Activated naive CD8-positive, alpha-beta T cell treated with anti-CD3 and anti-CD28 coated beads, Interleukin-2, amount 50 U/mL, for 24 hours (primary cell): ENCODE measurements around the gene ANKRD50.

ENCODE experiments used
- ATAC-seq: fragments of 150-1000 bp; cut with Tn5 transposase; one replicate; pipeline ENCODE4 v1.10.0; 2021
- DNase-seq: peaks from one replicate; pipeline ENCODE4 v3.0.0; 2021
- H3K27ac Mint-ChIP-seq: one replicate; pipeline ENCODE4 v1.8.0; 2021; ENCODE audit warnings: mild to moderate bottlenecking, mixed read lengths
- H3K27me3 Mint-ChIP-seq: one replicate; pipeline ENCODE4 v1.8.0; 2021; ENCODE audit warnings: mixed read lengths
- H3K36me3 Mint-ChIP-seq: one replicate; pipeline ENCODE4 v1.8.0; 2021; ENCODE audit warnings: low read depth, mixed read lengths
- H3K4me1 Mint-ChIP-seq: one replicate; pipeline ENCODE4 v1.8.0; 2021; ENCODE audit warnings: mixed read lengths
- H3K4me3 Mint-ChIP-seq: one replicate; pipeline ENCODE4 v1.8.0; 2021; ENCODE audit warnings: mild to moderate bottlenecking, moderate library complexity, mixed read lengths
- H3K9me3 Mint-ChIP-seq: one replicate; pipeline ENCODE4 v1.8.0; 2021; ENCODE audit warnings: mixed read lengths

Gene ANKRD50

GRCh38 chr4:124686279-124686678, 26.3 kb downstream of the ANKRD50 start:
- no peaks in the 10 kb centered on the region for H3K27me3 Mint-ChIP-seq
- H3K4me1 Mint-ChIP-seq = peaks cover 3% of the 10 kb centered on the region
- H3K4me3 Mint-ChIP-seq = no peak overlapping the region
- ATAC-seq (no peak), DNase-seq (no peak)
- H3K9me3 Mint-ChIP-seq = no peaks in the 10 kb centered on the region
- H3K36me3 Mint-ChIP-seq = no peaks in the 10 kb centered on the region
- no peak overlapping the region for H3K27ac Mint-ChIP-seq

- peaks cover 3% of the 10 kb centered on the region for H3K4me1 Mint-ChIP-seq
- DNase-seq (no peak), ATAC-seq (no peak)
- no peak overlapping the region for H3K27ac Mint-ChIP-seq
- no peaks in the 10 kb centered on the region for H3K36me3 Mint-ChIP-seq
- H3K27me3 Mint-ChIP-seq = no peaks in the 10 kb centered on the region
- no peak overlapping the region for H3K4me3 Mint-ChIP-seq
- no peaks in the 10 kb centered on the region for H3K9me3 Mint-ChIP-seq
These were observed 26.7 kb downstream of the ANKRD50 start for GRCh38 chr4:124685851-124686250.

- Mint-ChIP-seq H3K27me3 (no peaks in the 10 kb centered on the region), H3K4me3 (no peak overlapping the region), H3K36me3 (no peaks in the 10 kb centered on the region), H3K9me3 (no peaks in the 10 kb centered on the region), H3K27ac (no peak overlapping the region), H3K4me1 (peaks cover 3% of the 10 kb centered on the region)
- DNase-seq (no peak), ATAC-seq (no peak)
These were observed 28.2 kb downstream of the ANKRD50 start for GRCh38 chr4:124684301-124684700.

- DNase-seq (no peak), ATAC-seq (no peak)
- H3K27ac Mint-ChIP-seq = no peak overlapping the region
- no peaks in the 10 kb centered on the region for H3K36me3 Mint-ChIP-seq
- H3K9me3 Mint-ChIP-seq = no peaks in the 10 kb centered on the region
- H3K4me1 Mint-ChIP-seq = peaks cover 3% of the 10 kb centered on the region
- no peaks in the 10 kb centered on the region for H3K27me3 Mint-ChIP-seq
- no peak overlapping the region for H3K4me3 Mint-ChIP-seq
These were observed 30.1 kb downstream of the ANKRD50 start for GRCh38 chr4:124682384-124682783.

GRCh38 chr4:124666496-124666895, 46.0 kb downstream of the ANKRD50 start:
- Mint-ChIP-seq H3K27ac (no peak overlapping the region), H3K9me3 (no peaks in the 10 kb centered on the region), H3K4me1 (no peaks in the 10 kb centered on the region), H3K36me3 (no peaks in the 10 kb centered on the region), H3K4me3 (no peak overlapping the region), H3K27me3 (no peaks in the 10 kb centered on the region)
- DNase-seq = no peak
- no peak for ATAC-seq

- Mint-ChIP-seq H3K9me3 (no peaks in the 10 kb centered on the region), H3K27me3 (no peaks in the 10 kb centered on the region), H3K27ac (no peak overlapping the region)
These were observed 53.7 kb downstream of the ANKRD50 start for GRCh38 chr4:124658795-124659194.

GRCh38 chr4:124650614-124651013, 61.9 kb downstream of the ANKRD50 start:
- no peaks in the 10 kb centered on the region for H3K4me1 Mint-ChIP-seq
- H3K9me3 Mint-ChIP-seq = no peaks in the 10 kb centered on the region
- H3K36me3 Mint-ChIP-seq = no peaks in the 10 kb centered on the region
- H3K27me3 Mint-ChIP-seq = no peaks in the 10 kb centered on the region
- no peak overlapping the region for H3K27ac Mint-ChIP-seq
- DNase-seq = no peak
- H3K4me3 Mint-ChIP-seq = no peak overlapping the region
- no peak for ATAC-seq

More at GRCh38 chr4:124658795-124659194, 53.7 kb downstream of the ANKRD50 start:
- Mint-ChIP-seq H3K36me3 (no peaks in the 10 kb centered on the region), H3K4me3 (no peak overlapping the region), H3K4me1 (no peaks in the 10 kb centered on the region)
- DNase-seq (no peak), ATAC-seq (no peak)

GRCh38 chr4:124647599-124647998, 64.9 kb downstream of the ANKRD50 start:
- H3K4me3 Mint-ChIP-seq = no peak overlapping the region
- DNase-seq = no peak
- no peaks in the 10 kb centered on the region for H3K36me3 Mint-ChIP-seq
- no peaks in the 10 kb centered on the region for H3K27me3 Mint-ChIP-seq
- no peak overlapping the region for H3K27ac Mint-ChIP-seq
- H3K9me3 Mint-ChIP-seq = no peaks in the 10 kb centered on the region
- ATAC-seq = no peak
- no peaks in the 10 kb centered on the region for H3K4me1 Mint-ChIP-seq

- Mint-ChIP-seq H3K9me3 (no peaks in the 10 kb centered on the region), H3K27me3 (no peaks in the 10 kb centered on the region), H3K4me3 (no peak overlapping the region), H3K4me1 (no peaks in the 10 kb centered on the region), H3K27ac (no peak overlapping the region), H3K36me3 (no peaks in the 10 kb centered on the region)
- no peak for ATAC-seq
- DNase-seq = no peak
These were observed 67.9 kb downstream of the ANKRD50 start for GRCh38 chr4:124644621-124645020.

GRCh38 chr4:124642846-124643245, 69.7 kb downstream of the ANKRD50 start:
- no peaks in the 10 kb centered on the region for H3K36me3 Mint-ChIP-seq
- H3K27ac Mint-ChIP-seq = no peak overlapping the region
- H3K9me3 Mint-ChIP-seq = no peaks in the 10 kb centered on the region
- no peaks in the 10 kb centered on the region for H3K4me1 Mint-ChIP-seq
- DNase-seq = no peak
- no peaks in the 10 kb centered on the region for H3K27me3 Mint-ChIP-seq
- no peak for ATAC-seq
- no peak overlapping the region for H3K4me3 Mint-ChIP-seq

GRCh38 chr4:124641715-124642381, 70.7 kb downstream of the ANKRD50 start:
- Mint-ChIP-seq H3K36me3 (no peaks in the 10 kb centered on the region), H3K4me1 (no peaks in the 10 kb centered on the region), H3K27me3 (no peaks in the 10 kb centered on the region), H3K4me3 (no peak overlapping the region), H3K27ac (no peak overlapping the region), H3K9me3 (no peaks in the 10 kb centered on the region)
- no peak for ATAC-seq
- no peak for DNase-seq

GRCh38 chr4:124640022-124640730, 72.4 kb downstream of the ANKRD50 start:
- Mint-ChIP-seq H3K36me3 (no peaks in the 10 kb centered on the region), H3K27ac (no peak overlapping the region), H3K4me3 (no peak overlapping the region), H3K27me3 (no peaks in the 10 kb centered on the region), H3K9me3 (no peaks in the 10 kb centered on the region), H3K4me1 (no peaks in the 10 kb centered on the region)
- no peak for DNase-seq
- ATAC-seq = no peak

GRCh38 chr4:124637321-124637720, 75.2 kb downstream of the ANKRD50 start:
- H3K9me3 Mint-ChIP-seq = no peaks in the 10 kb centered on the region
- ATAC-seq = no peak
- no peaks in the 10 kb centered on the region for H3K4me1 Mint-ChIP-seq
- H3K36me3 Mint-ChIP-seq = no peaks in the 10 kb centered on the region
- H3K4me3 Mint-ChIP-seq = no peak overlapping the region
- no peak for DNase-seq
- no peak overlapping the region for H3K27ac Mint-ChIP-seq
- no peaks in the 10 kb centered on the region for H3K27me3 Mint-ChIP-seq

GRCh38 chr4:124636788-124637187, 75.7 kb downstream of the ANKRD50 start:
- H3K27me3 Mint-ChIP-seq = no peaks in the 10 kb centered on the region
- peaks cover 3% of the 10 kb centered on the region for H3K4me1 Mint-ChIP-seq
- ATAC-seq (no peak), DNase-seq (no peak)
- no peaks in the 10 kb centered on the region for H3K36me3 Mint-ChIP-seq
- no peaks in the 10 kb centered on the region for H3K9me3 Mint-ChIP-seq
- H3K27ac Mint-ChIP-seq = no peak overlapping the region
- no peak overlapping the region for H3K4me3 Mint-ChIP-seq

GRCh38 chr4:124635331-124635730, 77.2 kb downstream of the ANKRD50 start:
- Mint-ChIP-seq H3K9me3 (no peaks in the 10 kb centered on the region), H3K4me3 (no peak overlapping the region), H3K27me3 (no peaks in the 10 kb centered on the region), H3K27ac (no peak overlapping the region), H3K4me1 (peaks cover 3% of the 10 kb centered on the region), H3K36me3 (no peaks in the 10 kb centered on the region)
- DNase-seq (no peak), ATAC-seq (no peak)
